ENCODE results near the gene CCDC93.
"Not testable (repeated sequence)": the region's sequence is repeated elsewhere in the genome, so short reads cannot be mapped to it uniquely, and the experiment has no call there.

CCDC93 gene

DNA sequence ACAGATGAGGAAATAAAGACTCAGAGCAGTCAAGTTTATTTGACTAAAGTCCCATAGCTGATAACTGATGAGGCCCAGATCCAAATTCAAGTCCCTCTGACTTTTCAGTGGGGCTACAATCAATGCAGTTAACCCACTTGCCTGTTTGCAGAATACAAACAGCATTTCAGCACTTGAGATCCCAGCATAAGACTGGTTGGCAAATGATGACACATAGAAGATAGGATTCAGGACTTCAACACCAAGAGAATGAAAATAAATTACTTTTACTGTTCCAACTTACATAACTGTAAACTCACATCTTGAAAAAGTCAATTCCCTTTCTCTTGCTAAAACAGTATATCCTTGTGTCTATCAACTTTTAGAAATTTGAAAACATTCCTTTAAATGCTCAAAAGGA lies 61.2 kb downstream of the CCDC93 start:
- no peak for DNase-seq (ENCODE audit: low read depth)

DNA sequence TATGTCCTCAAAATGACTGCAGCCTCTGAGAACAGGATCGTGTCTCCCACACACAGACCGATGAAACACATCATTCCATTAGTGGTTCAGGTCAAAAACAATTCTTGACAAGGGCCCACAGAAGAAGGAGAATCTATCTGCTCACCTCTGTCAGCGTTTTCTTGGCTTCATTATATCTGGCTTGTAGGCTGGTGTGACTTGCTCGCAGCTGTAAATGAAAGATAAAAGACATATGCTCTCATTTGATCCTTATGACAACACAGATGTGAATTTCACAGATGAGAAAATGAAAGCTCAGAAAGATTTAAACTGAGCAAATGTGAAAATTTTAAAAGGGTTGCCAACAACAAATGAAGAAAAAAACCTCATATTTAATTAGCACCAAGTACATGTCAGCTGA lies 61.6 kb downstream of the CCDC93 start:
- DNase-seq (ENCODE audit: low read depth) = no peak

DNA sequence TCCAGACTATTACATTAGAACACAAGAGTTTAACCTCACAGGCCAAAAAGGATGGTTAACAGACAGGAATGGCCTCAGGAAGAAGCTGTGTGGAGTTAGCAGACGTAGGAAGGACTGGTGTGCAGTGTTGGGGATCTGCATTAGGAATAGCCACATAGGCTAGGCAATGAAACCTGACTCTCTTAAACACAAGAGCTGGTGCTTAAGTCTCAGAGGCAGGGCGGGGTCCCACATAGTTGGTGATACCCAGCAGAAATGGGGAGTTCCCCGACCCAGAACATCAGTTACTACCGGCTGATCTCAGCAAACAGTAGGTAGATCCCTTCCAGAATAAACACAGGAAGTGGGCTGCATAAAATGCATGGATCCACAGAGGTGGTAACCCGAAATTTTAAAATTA lies 64.1 kb downstream of the CCDC93 start:
- DNase-seq (ENCODE audit: low read depth) = no peak

- DNase-seq (ENCODE audit: low read depth) = no peak
Observed at GRCh38 chr2:117948615-117949014, 65.3 kb downstream of the CCDC93 start.

- no peak for DNase-seq (ENCODE audit: low read depth)
Observed at GRCh38 chr2:117945296-117945695, 68.6 kb downstream of the CCDC93 start.

- DNase-seq (ENCODE audit: low read depth) = no peak
Observed at GRCh38 chr2:117944816-117945215, 69.1 kb downstream of the CCDC93 start.

GRCh38 chr2:117943013-117943672 lies 70.7 kb downstream of the CCDC93 start:
- no peak for DNase-seq (ENCODE audit: low read depth)

DNA sequence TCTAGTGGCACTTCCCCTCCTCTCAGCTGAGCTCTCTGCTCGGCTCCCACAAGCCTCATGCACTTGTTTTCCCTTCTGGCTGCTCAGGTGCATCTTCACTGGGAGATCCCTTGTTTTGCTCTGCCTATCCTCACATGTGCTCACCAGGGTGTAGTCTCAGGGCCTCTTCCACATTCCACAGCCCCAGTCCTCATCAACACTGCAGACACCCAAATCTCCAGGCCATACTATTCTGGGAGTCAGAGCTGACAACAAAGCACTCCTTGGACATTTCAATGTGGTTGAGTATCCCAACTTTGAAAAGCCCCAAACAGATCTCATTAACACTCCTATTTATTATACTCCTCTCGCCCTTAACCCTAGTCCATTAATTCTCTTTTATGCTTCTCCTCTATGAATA lies 71.3 kb downstream of the CCDC93 start:
- DNase-seq (ENCODE audit: low read depth) = no peak

DNA sequence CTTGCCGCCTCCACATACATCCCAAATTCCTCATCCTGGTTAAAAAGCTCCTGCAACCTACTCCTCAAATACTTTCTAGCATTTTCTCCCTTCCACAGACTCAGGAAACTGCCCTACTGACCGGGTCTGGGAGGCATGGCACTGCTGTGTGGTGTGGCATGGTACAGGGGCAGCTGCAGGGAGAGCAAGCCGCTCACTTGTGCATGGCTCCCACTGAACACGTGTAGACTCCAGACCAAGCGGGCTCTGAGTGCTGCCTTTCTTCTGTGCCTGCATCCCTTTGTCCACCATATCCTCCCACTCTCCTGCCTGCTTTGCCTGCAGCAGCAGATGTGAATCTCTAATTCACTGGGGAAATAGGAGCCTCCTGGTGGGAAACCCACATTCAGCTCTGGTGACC lies 72.2 kb downstream of the CCDC93 start:
- no peak for DNase-seq (ENCODE audit: low read depth)

DNA sequence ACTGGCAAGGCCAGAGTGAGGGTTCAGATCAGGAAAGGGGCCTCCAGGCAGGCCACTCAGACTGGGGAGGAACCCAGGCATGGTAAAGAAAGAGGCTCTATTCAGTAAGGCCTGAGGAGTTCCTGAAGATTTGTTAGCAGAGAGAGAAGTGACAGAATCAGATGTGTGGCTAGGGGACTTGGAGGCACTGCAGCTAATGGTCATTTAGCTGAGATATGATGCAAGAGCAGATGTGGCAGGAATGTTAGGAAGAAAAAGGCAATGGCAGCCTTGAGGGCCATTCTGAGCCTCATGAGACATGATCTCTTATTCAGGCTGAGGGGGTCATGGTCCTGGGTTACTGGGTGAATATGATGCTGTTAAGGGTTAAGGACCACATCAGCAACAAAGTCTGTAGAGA lies 73.4 kb downstream of the CCDC93 start:
- DNase-seq (ENCODE audit: low read depth) = no peak

GRCh38 chr2:117938611-117939010 lies 75.3 kb downstream of the CCDC93 start:
- no peak for DNase-seq (ENCODE audit: low read depth)

GRCh38 chr2:117936871-117937428 lies 76.9 kb downstream of the CCDC93 start:
- DNase-seq (ENCODE audit: low read depth) = no peak

DNA sequence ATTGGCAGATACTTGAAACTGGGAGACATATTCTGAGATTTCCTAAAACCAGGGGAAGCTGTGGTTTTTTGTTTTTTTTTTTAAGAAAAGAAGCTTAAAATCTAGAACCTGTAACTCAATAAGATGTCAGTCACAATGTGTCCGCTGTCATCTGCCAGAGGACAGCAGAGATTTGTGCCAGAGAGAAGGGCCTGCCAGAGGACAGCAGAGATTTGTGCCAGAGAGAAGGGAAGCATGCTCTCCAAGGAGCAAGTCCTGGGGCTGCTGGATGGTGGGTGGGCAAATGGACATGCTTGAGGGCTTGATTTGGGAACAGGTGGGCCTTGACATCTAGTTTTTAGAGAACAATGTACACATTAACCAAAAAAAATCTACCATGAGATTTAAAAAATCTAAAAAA lies 77.9 kb downstream of the CCDC93 start:
- DNase-seq (ENCODE audit: low read depth) = no peak

GRCh38 chr2:117935456-117935855 lies 78.4 kb downstream of the CCDC93 start:
- no peak for DNase-seq (ENCODE audit: low read depth)

GRCh38 chr2:117933884-117934354 lies 80.0 kb downstream of the CCDC93 start:
- no peak for DNase-seq (ENCODE audit: low read depth)

DNA sequence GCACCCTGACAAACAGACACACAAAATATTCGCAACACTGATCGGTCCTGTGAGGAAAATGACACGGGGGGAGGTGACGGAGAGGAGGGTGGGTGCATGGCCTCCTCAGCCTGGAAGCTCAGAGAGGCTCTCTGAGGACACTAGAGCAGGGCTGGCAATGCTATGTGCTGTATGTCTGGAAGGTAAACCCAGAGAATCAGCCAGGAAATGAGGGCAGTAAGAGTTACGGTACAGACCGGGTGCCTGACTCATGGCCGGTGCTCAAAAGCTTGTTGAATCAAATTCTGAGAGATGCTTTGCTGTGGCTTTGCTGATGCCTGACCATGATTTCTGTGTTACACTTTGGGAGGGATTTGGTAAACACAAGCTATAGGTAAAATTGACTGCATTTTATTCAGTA lies 81.9 kb downstream of the CCDC93 start:
- DNase-seq (ENCODE audit: low read depth) = no peak

- DNase-seq (ENCODE audit: low read depth) = no peak
Observed at GRCh38 chr2:117931266-117931665, 82.6 kb downstream of the CCDC93 start.

- DNase-seq (ENCODE audit: low read depth) = no peak
Observed at GRCh38 chr2:117930775-117931174, 83.1 kb downstream of the CCDC93 start.

DNA sequence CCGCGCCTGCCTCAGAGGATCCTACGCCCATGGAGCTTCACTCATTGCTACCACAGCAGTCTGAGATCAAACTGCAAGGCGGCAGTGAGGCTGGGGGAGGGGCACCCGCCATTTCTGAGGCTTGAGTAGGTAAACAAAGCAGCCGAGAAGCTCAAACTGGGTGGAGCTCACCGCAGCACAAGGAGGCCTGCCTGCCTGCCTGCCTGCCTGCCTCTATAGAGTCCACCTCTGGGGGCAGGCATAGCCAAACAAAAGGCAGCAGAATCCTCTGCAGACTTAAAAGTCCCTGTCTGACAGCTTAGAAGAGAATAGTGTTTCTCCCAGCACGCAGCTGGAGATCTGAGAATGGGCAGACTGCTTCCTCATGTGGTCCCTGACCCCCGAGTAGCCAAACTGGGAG lies 90.4 kb downstream of the CCDC93 start:
- not testable (repeated sequence) for DNase-seq (ENCODE audit: low read depth)

- DNase-seq (ENCODE audit: low read depth) = no peak
Observed at GRCh38 chr2:117921520-117921919, 92.3 kb downstream of the CCDC93 start.

DNA sequence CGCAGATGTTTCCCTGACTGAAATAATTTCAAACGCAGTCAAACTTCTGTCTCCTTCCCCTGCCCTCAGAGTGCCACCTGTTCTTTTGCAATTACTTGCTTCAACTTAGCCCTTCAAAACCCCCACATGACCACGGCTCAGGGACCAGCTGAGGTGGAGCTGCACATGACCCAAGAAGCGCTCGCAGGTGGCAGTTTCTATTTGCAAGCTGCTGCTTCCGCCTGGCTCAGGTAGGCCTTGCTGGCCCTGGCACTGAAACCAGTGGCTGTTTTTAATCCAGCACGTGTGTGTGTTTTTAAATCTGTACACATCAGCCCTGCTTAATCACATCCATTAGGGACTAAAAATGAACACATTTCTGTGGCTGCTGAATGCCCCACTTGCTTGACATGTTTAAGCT lies 95.3 kb downstream of the CCDC93 start:
- no peak for DNase-seq (ENCODE audit: low read depth)

GRCh38 chr2:117917223-117917917 lies 96.5 kb downstream of the CCDC93 start:
- DNase-seq (ENCODE audit: low read depth) = no peak

- no peak for DNase-seq (ENCODE audit: low read depth)
Observed at GRCh38 chr2:117902933-117903332, 110.9 kb downstream of the CCDC93 start.

GRCh38 chr2:117888897-117889296 lies 125.0 kb downstream of the CCDC93 start:
- DNase-seq (ENCODE audit: low read depth) = no peak
